Measurements from ENCODE around the gene ADGRF3.
A peak's percentile ranks its signal among the peaks of the same experiment; 100 is the strongest.

Gene ADGRF3

GRCh38 chr2:26351375-26352090 is 4.9 kb upstream of the ADGRF3 start:
- DNase-seq (ENCODE audit: low read depth): no peak
- no peak for TF ChIP-seq CTCF (conservative IDR thresholded peaks at IDR 0.05; ENCODE audit: low read depth, low read length)
- H3K4me3 ChIP-seq (ENCODE audit: low read length): no peak overlapping the region

GRCh38 chr2:26349690-26350089 is 3.1 kb upstream of the ADGRF3 start:
- TF ChIP-seq CTCF (conservative IDR thresholded peaks at IDR 0.05; ENCODE audit: low read depth, low read length): no peak
- no peak overlapping the region for H3K4me3 ChIP-seq (ENCODE audit: low read length)
- no peak for DNase-seq (ENCODE audit: low read depth)

- no peak for TF ChIP-seq CTCF (conservative IDR thresholded peaks at IDR 0.05; ENCODE audit: low read depth, low read length)
- H3K4me3 ChIP-seq (ENCODE audit: low read length): peak overlapping the region; percentile 93
- DNase-seq (ENCODE audit: low read depth): no peak
These were observed 787 bp upstream of the ADGRF3 start for GRCh38 chr2:26347286-26347865.

GRCh38 chr2:26345545-26346453 is 790 bp downstream of the ADGRF3 start, which contains the start of gene SELENOI:
Gene SELENOI, plus strand, starts transcription at chr2:26346143. Its CDS starts 90 bp downstream, at chr2:26346233.
- peak; percentile 98 for DNase-seq (ENCODE audit: low read depth)
- TF ChIP-seq CTCF (conservative IDR thresholded peaks at IDR 0.05; ENCODE audit: low read depth, low read length): no peak
- peak within 1 kb of the TSS; percentile 93 for H3K4me3 ChIP-seq (ENCODE audit: low read length)

GRCh38 chr2:26345283-26345544 is 1.4 kb downstream of the ADGRF3 start:
- H3K4me3 ChIP-seq (ENCODE audit: low read length): peak overlapping the region; percentile 93
- no peak for TF ChIP-seq CTCF (conservative IDR thresholded peaks at IDR 0.05; ENCODE audit: low read depth, low read length)
- DNase-seq (ENCODE audit: low read depth): no peak

- DNase-seq (ENCODE audit: low read depth): peak; percentile 53
- H3K4me3 ChIP-seq (ENCODE audit: low read length): peak overlapping the region; percentile 93
- TF ChIP-seq CTCF (conservative IDR thresholded peaks at IDR 0.05; ENCODE audit: low read depth, low read length): no peak
These were observed 1.9 kb downstream of the ADGRF3 start for GRCh38 chr2:26344581-26345282.

Measured in retinal pigment epithelial cell (primary cell).